HepG2 (cell line): ENCODE results near the gene LEP. TPM values are rescaled to one million over a fixed set of nuclear protein-coding genes. Genes with fewer than 3 reads are reported as not detected.

Experiments used
- ATAC-seq: fragments of 200-7000 bp; cut with Tn5 transposase; 3 replicates; pipeline ENCODE4 v1.9.1; 2020; ENCODE audit warnings: mild to moderate bottlenecking, moderate library complexity
- BruUV-seq: library from RNA; stranded (reverse); fragments of 400-500 nt; replicated peaks from 2 replicates; lab custom pipeline; 2021; lab: Mats Ljungman, UMichigan
- CTCF ChIA-PET: fragments of 300-600 bp; formaldehyde crosslinking; extraction: SDS; loops from one replicate; lab custom pipeline; 2021; ENCODE audit warnings: low total read pairs, inconsistent platforms, low intra/inter-chr PET ratio; lab: Yijun Ruan, JAX
- POLR2A ChIA-PET: fragments of 350-600 bp; sonication (Branson Sonifier 250); formaldehyde crosslinking; loops from one replicate; lab custom pipeline; 2020; ENCODE audit warnings: antibody characterized with exemption, inconsistent platforms; lab: Yijun Ruan, JAX
- DNase-seq: peaks from one replicate; pipeline ENCODE4 v3.0.0-alpha.2; 2015; ENCODE audit warnings: low spot score
- FAIRE-seq: peaks from 3 replicates; lab custom pipeline; 2011; peaks lifted over from hg19 to GRCh38; lab: Jason Lieb, UNC
- H2AFZ ChIP-seq: one replicate; pipeline ENCODE4 v1.6.1; 2011; ENCODE audit warnings: low read length, inconsistent platforms
- H3K27ac ChIP-seq: fragments of 300-600 bp; 3 replicates; pipeline ENCODE4 v1.8.0; 2011; ENCODE audit warnings: mixed run types, mild to moderate bottlenecking, mixed read lengths, low read length, inconsistent platforms; ENCODE audit not compliant: insufficient read depth; ENCODE audit errors: extremely low read length
- H3K27me3 ChIP-seq, 2 experiments: fragments of 200-600 bp in 1 of 2; 2 replicates in 1 of 2; 3 replicates in 1 of 2; pipeline versions ENCODE4 v1.6.0 to v1.8.0; 2011; ENCODE audit warnings: low read length in 2 of 2, mild to moderate bottlenecking in 2 of 2, moderate library complexity in 2 of 2, inconsistent platforms in 1 of 2; ENCODE audit not compliant: insufficient read depth in 2 of 2, control insufficient read depth in 1 of 2
- H3K36me3 ChIP-seq, 2 experiments: fragments of 200-600 bp in 1 of 2; replicated peaks in 1 of 2; 2 replicates in 1 of 2; 3 replicates in 1 of 2; pipeline versions ENCODE4 v1.5.1 to v1.8.0; 2011; ENCODE audit warnings: low read length in 2 of 2, inconsistent platforms in 1 of 2; ENCODE audit not compliant: insufficient read depth in 2 of 2, control insufficient read depth in 1 of 2
- H3K4me1 ChIP-seq: 2 replicates; pipeline ENCODE4 v1.5.1; 2012; ENCODE audit warnings: low read length, inconsistent platforms; ENCODE audit not compliant: insufficient read depth
- H3K4me2 ChIP-seq: 2 replicates; pipeline ENCODE4 v1.6.0; 2011; ENCODE audit warnings: low read depth, low read length, inconsistent platforms
- H3K4me3 ChIP-seq, 3 experiments: fragments of 200-600 bp in 1 of 3; sonication (generic), shearing (Covaris generic) in 1 of 3; replicated peaks in 1 of 3; 2 replicates each; pipeline ENCODE4 v1.5.1; 2011 to 2016; ENCODE audit warnings: low read length in 3 of 3, inconsistent platforms in 2 of 3, low read depth in 2 of 3, mild to moderate bottlenecking in 2 of 3, control low read depth in 1 of 3, mixed read lengths in 1 of 3; ENCODE audit not compliant: insufficient read depth in 1 of 3
- H3K79me2 ChIP-seq: one replicate; pipeline ENCODE4 v1.6.1; 2011; ENCODE audit warnings: low read length, inconsistent platforms; ENCODE audit not compliant: insufficient read depth
- H3K9ac ChIP-seq: 2 replicates; pipeline ENCODE4 v1.6.0; 2011; ENCODE audit warnings: mild to moderate bottlenecking, low read depth, low read length, inconsistent platforms; ENCODE audit not compliant: insufficient read depth
- H3K9me3 ChIP-seq: 2 replicates; pipeline ENCODE4 v1.5.1; 2012; ENCODE audit warnings: mild to moderate bottlenecking, low read length
- H4K20me1 ChIP-seq: 2 replicates; pipeline ENCODE4 v1.6.0; 2011; ENCODE audit warnings: inconsistent platforms, mild to moderate bottlenecking, low read length, moderate library complexity; ENCODE audit not compliant: insufficient read depth
- ATF1 ChIP-seq: IDR thresholded peaks from 2 replicates; pipeline ENCODE4 v1.6.1; 2016; ENCODE audit warnings: mild to moderate bottlenecking, control low read depth
- JARID2 ChIP-seq: sonication (generic); formaldehyde crosslinking; IDR thresholded peaks from 2 replicates; pipeline ENCODE4 v1.8.1; 2023; ENCODE audit warnings: missing genetic modification reagents, inconsistent platforms; ENCODE audit not compliant: insufficient replicate concordance
- MAFG ChIP-seq: sonication (generic); formaldehyde crosslinking; IDR thresholded peaks from 2 replicates; pipeline ENCODE4 v1.5.1; 2020; ENCODE audit warnings: mild to moderate bottlenecking, missing genetic modification reagents
- NFRKB ChIP-seq: fragments of 450-650 bp; IDR thresholded peaks from 2 replicates; pipeline ENCODE4 v1.6.1; 2017
- SUZ12 ChIP-seq: fragments of 150-350 bp; IDR thresholded peaks from 2 replicates; pipeline ENCODE4 v1.6.1; 2014; ENCODE audit warnings: low read depth, low read length
- ZBTB10 ChIP-seq: sonication (generic); formaldehyde crosslinking; IDR thresholded peaks from 2 replicates; pipeline ENCODE4 v1.4.0; 2020; ENCODE audit warnings: missing genetic modification reagents, borderline replicate concordance
- ZBTB33 ChIP-seq: sonication (generic); formaldehyde crosslinking; IDR thresholded peaks from 2 replicates; pipeline ENCODE4 v1.4.0; 2020; ENCODE audit warnings: missing genetic modification reagents
- ZHX1 ChIP-seq: sonication (generic); formaldehyde crosslinking; IDR thresholded peaks from 2 replicates; pipeline ENCODE4 v1.8.1; 2022; ENCODE audit warnings: low read depth, mild to moderate bottlenecking, missing genetic modification reagents
- ZNF770 ChIP-seq: sonication (generic); formaldehyde crosslinking; IDR thresholded peaks from 2 replicates; pipeline ENCODE4 v1.5.0; 2020; ENCODE audit warnings: mild to moderate bottlenecking, missing genetic modification reagents
- ZSCAN20 ChIP-seq: sonication (generic); formaldehyde crosslinking; IDR thresholded peaks from 2 replicates; pipeline ENCODE4 v1.4.0; 2020; ENCODE audit warnings: missing genetic modification reagents, mild to moderate bottlenecking, borderline replicate concordance
- WGBS: methylation state at CpG from one replicate; pipeline ENCODE4 v1.1.6; 2017; ENCODE audit warnings: low lambda C conversion rate; 5-methylcytosine and 5-hydroxymethylcytosine counted together
- in situ Hi-C: cut with HindIII; loops from 2 replicates; pipeline ENCODE4 v1.10.0; 2017; ENCODE audit warnings: low pct_unique_long_range_greater_than_20kb; ENCODE audit not compliant: extremely low pct_ligation_motif_present
- intact Hi-C: fragments of 100-400 bp; cut with micrococcal nuclease; formaldehyde crosslinking; loops from one replicate; pipeline ENCODE4 v1.10.0; 2022; ENCODE audit not compliant: unreplicated experiment
- polyA plus RNA-seq, 8 experiments: library from polyadenylated mRNA; depleted of rRNA in 3 of 8; stranded (reverse) in 7 of 8; unstranded in 1 of 8; fragments of >200 nt; fragmentation: Illumina TruSeq in 4 of 8; extraction: Trizol in 4 of 8; gene quantifications; 2 replicates each; pipeline versions ENCODE4 v1.2.1 to v1.2.3, GENCODE V29; 2011 to 2016; ENCODE audit warnings: low read depth in 4 of 8, missing spikeins in 1 of 8, mixed read lengths in 1 of 8; ENCODE audit not compliant: insufficient read depth in 1 of 8
- total RNA-seq, 5 experiments: library from RNA; depleted of rRNA; stranded (reverse); fragments of >200 nt; fragmentation: Illumina TruSeq; extraction: Trizol; gene quantifications; 2 replicates each; pipeline ENCODE4 v1.2.3, GENCODE V29; 2016; ENCODE audit warnings: low read depth in 1 of 5

LEP gene
- total and polyA plus RNA-seq, 2 of the 13 experiments (the other 11 are each of a cell fraction or from before 2014, with no cell fraction given), result 0.05 TPM; not detected in 1

GRCh38 chr7:128201690-128202085, 39.4 kb upstream of the LEP start (continued):
- TF ChIP-seq ZBTB10 (CRISPR knock-in tag), result no peak
- no peak for TF ChIP-seq ZHX1 (CRISPR knock-in tag)
- TF ChIP-seq, all 625 proteins: peak for 0

GRCh38 chr7:128202287-128202957, 38.7 kb upstream of the LEP start:
- Histone ChIP-seq H3K36me3 (no peaks in the 10 kb centered on the region), H4K20me1 (peaks cover 2% of the 10 kb centered on the region; the same call in 1 of the 2 replicates), H3K4me2 (no peak overlapping the region), H3K27ac (no peak overlapping the region), H3K27me3 (peaks cover 7 to 71% of the 10 kb centered on the region in 2 experiments; a peak in 4 of 5 replicates), H3K9me3 (no peaks in the 10 kb centered on the region), H3K79me2 (no peaks in the 10 kb centered on the region), H3K4me1 (no peaks in the 10 kb centered on the region), H3K9ac (no peak overlapping the region), H2AFZ (no peak overlapping the region), H3K4me3 (no peak overlapping the region)
- no TSS peak for BruUV-seq
- FAIRE-seq (no peak), DNase-seq (no peak), ATAC-seq (no peak)
- in situ Hi-C loops (loop anchor here (5.0 kb wide), 1 partner anchor 495 kb away; no protein-coding TSS in a partner anchor), intact Hi-C loops (no loop called here)
- ChIA-PET POLR2A (no interaction called here), CTCF (no interaction called here)
- WGBS, result 35% methylated on average over 10 of the region's 10 CpGs
- TF ChIP-seq NFRKB (no peak), MAFG (CRISPR knock-in tag) (no peak), ATF1 (no peak), SUZ12 (no peak), JARID2 (CRISPR knock-in tag) (no peak), ZSCAN20 (no peak), ZBTB33 (CRISPR knock-in tag) (no peak), ZNF770 (CRISPR knock-in tag) (no peak)
